GM12872 (cell line): ENCODE results near the gene ZNF280B.

Experiments used
- CTCF ChIP-seq: IDR thresholded peaks from 3 replicates; pipeline ENCODE4 v1.5.1; 2011; ENCODE audit warnings: low read depth, mild to moderate bottlenecking, low read length, moderate library complexity; ENCODE audit not compliant: insufficient read depth

ZNF280B gene

GRCh38 chr22:22521631-22522030, 13.1 kb upstream of the ZNF280B start:
- no peak for TF ChIP-seq CTCF

- TF ChIP-seq CTCF = no peak
These were observed 12.4 kb upstream of the ZNF280B start for GRCh38 chr22:22520667-22521602.

- no peak for TF ChIP-seq CTCF
These were observed 11.6 kb upstream of the ZNF280B start, which contains the start of gene ZNF280A for GRCh38 chr22:22520020-22520656. TSS of gene ZNF280A (minus strand) at chr22:22520270. CDS start at chr22:22515630, 4,640 bp downstream.

- no peak for TF ChIP-seq CTCF
These were observed 11.0 kb upstream of the ZNF280B start for GRCh38 chr22:22519591-22519990.

- TF ChIP-seq CTCF = no peak
These were observed 8.4 kb upstream of the ZNF280B start for GRCh38 chr22:22516992-22517391.

GRCh38 chr22:22515890-22516289, 7.3 kb upstream of the ZNF280B start:
- no peak for TF ChIP-seq CTCF

- no peak for TF ChIP-seq CTCF
These were observed 5.1 kb upstream of the ZNF280B start for GRCh38 chr22:22513619-22514018.
